NT2/D1 (cell line): ENCODE results near the gene ADAMTSL5.

Experiments used
- DNase-seq: peaks from one replicate; pipeline ENCODE4 v3.0.0-alpha.2; 2011; ENCODE audit warnings: low read depth, low spot score
- H3K27me3 ChIP-seq: 2 replicates; pipeline ENCODE4 v1.6.0; 2011; ENCODE audit warnings: mild to moderate bottlenecking; ENCODE audit not compliant: insufficient read length, insufficient read depth
- H3K36me3 ChIP-seq: 2 replicates; pipeline ENCODE4 v1.6.1; 2011; ENCODE audit warnings: mild to moderate bottlenecking, low read length, mixed read lengths; ENCODE audit not compliant: insufficient read depth, insufficient read length
- H3K4me1 ChIP-seq: 2 replicates; pipeline ENCODE4 v1.5.1; 2011; ENCODE audit not compliant: insufficient read depth, insufficient read length
- H3K4me3 ChIP-seq: 2 replicates; pipeline ENCODE4 v1.5.1; 2011; ENCODE audit warnings: low read depth; ENCODE audit not compliant: insufficient read length
- H3K9ac ChIP-seq: 2 replicates; pipeline ENCODE4 v1.6.0; 2011; ENCODE audit warnings: low read depth; ENCODE audit not compliant: insufficient read length
- H3K9me3 ChIP-seq: 2 replicates; pipeline ENCODE4 v1.5.1; 2011; ENCODE audit warnings: mild to moderate bottlenecking, low read length; ENCODE audit not compliant: insufficient read depth
- SUZ12 ChIP-seq: IDR thresholded peaks from 2 replicates; pipeline ENCODE4 v1.6.1; 2011; ENCODE audit not compliant: insufficient read length, insufficient read depth; ENCODE audit errors: extremely low read depth
- YY1 ChIP-seq: IDR thresholded peaks from 2 replicates; pipeline ENCODE4 v1.6.1; 2011; ENCODE audit not compliant: insufficient read length, insufficient read depth
- ZNF274 ChIP-seq: IDR thresholded peaks from 2 replicates; pipeline ENCODE4 v1.6.1; 2011; ENCODE audit warnings: mild to moderate bottlenecking, low read depth, low read length

ADAMTSL5 gene

DNA sequence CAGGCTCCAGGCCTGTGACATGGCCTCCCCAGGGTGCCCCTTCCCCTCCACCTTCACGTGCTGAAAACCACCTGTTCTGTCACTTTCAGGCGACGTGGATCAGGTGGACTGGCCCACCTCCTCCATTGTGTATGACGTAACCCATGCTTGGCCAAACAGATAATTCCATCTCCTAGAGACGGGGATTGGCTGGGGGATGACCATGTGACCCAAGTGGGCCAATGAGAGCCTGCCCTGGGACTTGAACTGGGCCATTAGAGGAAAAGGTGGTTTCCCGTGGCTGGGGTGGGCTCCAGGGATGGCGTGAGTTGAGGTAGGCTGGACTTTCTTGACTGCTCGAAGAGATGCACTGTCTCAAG, 3.6 kb upstream of the ADAMTSL5 start:
- no peaks in the 10 kb centered on the region for H3K27me3 ChIP-seq
- DNase-seq = no peak
- H3K9me3 ChIP-seq = no peaks in the 10 kb centered on the region
- peaks cover 10% of the 10 kb centered on the region for H3K4me1 ChIP-seq
- H3K36me3 ChIP-seq = no peaks in the 10 kb centered on the region
- H3K9ac ChIP-seq = no peak overlapping the region
- TF ChIP-seq YY1 (no peak), SUZ12 (no peak)
- H3K4me3 ChIP-seq = no peak overlapping the region

DNA sequence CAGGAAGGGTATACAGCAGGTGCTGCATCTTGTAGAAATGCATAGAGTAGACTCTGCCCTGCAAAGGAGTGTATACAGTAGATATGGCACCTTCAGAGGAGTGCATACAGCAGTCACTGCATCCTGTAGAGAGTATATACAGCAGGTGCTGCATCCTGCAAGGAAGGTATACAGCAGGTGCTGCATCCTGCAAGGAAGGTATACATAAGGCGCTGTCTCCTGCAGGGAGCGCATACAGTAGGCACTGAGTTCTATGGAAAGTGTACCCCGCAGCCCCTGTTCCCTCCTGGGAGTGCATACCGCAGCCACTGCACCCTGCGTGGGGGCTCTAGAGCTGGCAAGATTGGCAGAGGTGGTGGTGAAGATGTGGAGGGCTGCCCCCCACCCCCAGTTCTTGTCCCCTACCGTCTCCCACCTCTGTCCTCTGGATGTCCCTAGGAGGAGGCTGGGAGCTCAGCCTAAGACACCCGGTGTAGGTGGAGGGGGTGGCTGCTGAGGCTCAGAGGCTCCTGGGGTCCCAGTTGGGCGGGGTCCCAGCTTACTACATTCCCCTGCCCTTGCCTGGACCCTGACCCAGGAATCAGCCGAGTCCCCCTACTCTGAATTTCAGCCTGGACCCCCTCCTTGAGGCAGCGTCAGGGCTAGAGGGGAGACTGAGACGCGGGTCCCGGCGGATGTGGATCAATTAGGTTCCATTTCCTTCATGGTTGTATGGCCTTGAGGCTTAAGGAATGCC, 2.3 kb upstream of the ADAMTSL5 start:
- H3K4me1 ChIP-seq = peaks cover 9% of the 10 kb centered on the region
- no peaks in the 10 kb centered on the region for H3K27me3 ChIP-seq
- H3K4me3 ChIP-seq = no peak overlapping the region
- no peak overlapping the region for H3K9ac ChIP-seq
- no peak for TF ChIP-seq ZNF274
- no peak for TF ChIP-seq YY1
- no peak for TF ChIP-seq SUZ12
- no peaks in the 10 kb centered on the region for H3K36me3 ChIP-seq
- H3K9me3 ChIP-seq = no peaks in the 10 kb centered on the region
- no peak for DNase-seq

DNA sequence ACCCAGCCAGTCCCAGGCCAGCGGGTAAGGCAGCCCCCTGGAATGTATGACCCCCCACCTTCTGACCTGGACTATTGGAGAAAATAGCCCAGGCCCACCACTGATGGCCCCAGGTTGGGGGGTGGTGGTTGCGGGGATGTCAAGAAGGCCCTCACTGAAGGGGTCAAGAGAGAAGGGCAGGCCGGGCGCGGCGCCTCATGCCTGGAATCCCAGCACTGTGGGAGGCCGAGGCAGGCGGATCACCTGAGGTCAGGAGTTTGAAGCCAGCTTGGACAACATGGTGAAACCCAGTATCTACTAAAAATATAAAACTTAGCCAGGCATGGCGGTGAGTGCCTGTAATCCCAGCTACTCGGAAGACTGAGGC, 1.5 kb upstream of the ADAMTSL5 start:
- DNase-seq = no peak

DNA sequence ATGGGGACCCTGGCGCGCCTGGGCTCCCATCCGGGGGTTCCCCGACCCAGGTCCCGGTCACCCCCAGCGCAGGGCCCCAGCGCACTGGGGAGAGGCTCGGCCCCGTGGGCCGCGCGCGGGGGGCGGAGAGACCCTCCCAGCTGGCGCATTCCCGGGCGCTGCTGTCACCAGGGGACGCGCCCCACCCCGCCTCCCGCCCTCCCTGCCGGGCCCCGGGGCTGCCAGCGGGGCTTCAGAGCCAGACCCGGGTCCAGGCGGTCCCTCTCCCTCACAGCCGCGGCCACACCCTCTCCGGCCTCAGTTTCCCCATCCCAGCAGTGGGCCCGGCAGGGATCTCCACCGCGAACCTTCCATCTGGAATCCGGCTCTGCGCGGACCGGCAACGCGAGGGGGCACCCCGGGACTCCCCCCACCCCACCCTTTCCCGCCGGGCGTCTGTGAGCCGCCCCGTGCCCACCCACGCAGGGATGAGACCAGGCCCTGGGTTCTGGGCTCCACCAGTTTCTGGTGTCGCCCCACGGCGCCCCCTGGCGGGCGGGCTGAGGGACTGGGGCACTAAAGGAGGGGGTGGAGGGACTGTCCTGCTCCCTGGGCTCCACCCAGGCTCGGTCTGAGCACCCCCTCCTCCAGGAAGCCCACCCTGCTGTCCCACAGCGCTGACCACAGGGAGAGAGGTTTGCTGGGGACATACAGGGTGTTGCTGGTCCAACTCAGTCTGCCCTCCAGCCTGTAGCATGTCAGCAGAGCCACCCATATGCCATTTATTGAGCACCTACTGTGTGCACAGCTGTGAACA, 878 bp upstream of the ADAMTSL5 start:
- DNase-seq = no peak
- Histone ChIP-seq H3K9me3 (no peaks in the 10 kb centered on the region), H3K9ac (peak overlapping the region; percentile 72), H3K4me1 (peaks cover 6% of the 10 kb centered on the region), H3K27me3 (no peaks in the 10 kb centered on the region), H3K36me3 (peaks cover 6% of the 10 kb centered on the region), H3K4me3 (peak overlapping the region; percentile 38)
- TF ChIP-seq SUZ12 = no peak
- TF ChIP-seq YY1 = no peak

More for the DNA sequence above, 1.5 kb upstream of the ADAMTSL5 start:
- Histone ChIP-seq H3K4me3 (no peak overlapping the region), H3K9me3 (no peaks in the 10 kb centered on the region), H3K27me3 (no peaks in the 10 kb centered on the region), H3K9ac (no peak overlapping the region), H3K36me3 (peaks cover 6% of the 10 kb centered on the region), H3K4me1 (peaks cover 6% of the 10 kb centered on the region)
- TF ChIP-seq ZNF274 (no peak), SUZ12 (no peak), YY1 (no peak)

DNA sequence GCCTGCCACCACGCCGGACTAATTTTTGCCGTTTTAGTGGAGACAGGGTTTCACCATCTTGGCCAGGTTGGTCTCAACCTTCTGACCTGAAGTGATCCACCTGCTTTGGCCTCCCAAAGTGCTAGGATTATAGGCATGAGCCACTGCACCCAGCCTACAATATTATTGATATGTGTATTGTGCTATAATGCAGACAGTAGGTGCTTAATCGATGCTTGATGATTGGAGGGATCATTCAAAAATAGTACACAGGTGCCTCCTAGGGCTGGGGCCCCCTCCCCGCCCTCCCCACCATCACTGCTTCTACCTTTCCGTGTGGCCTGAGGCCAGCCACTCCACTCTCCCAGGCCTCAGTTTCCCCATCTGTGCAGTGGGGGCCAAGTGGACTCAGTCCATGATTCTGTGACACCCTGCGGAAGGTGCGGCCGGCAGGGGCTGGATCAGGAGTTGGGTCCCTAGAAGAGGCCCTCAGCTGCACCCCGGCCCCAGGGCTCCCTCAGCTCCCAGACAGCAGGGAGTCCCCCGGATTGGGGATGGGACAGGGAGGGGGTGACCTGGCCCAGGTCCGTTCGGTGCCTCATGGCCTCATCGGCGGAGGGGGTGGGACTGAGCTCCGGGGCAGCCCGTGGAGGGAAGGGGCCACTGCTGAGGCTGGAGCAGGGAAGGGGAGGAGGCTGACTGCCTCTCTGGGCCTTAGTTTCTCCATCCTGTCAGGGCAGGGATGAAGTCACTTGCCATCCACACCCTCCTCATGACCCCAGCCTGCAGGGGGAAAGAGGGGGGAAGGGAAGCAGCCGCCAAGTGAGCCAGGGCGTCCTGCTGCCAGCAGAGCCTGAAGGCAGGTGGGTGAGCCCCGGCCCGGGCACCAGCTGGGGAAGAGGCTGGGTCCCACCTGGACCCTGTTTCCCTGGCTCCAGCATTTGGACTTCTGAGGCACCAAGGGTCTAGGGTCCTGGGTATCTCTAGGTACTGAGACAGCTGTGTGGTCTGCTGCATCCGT, 1.2 kb downstream of the ADAMTSL5 start:
- peaks cover 11% of the 10 kb centered on the region for H3K4me1 ChIP-seq
- no peaks in the 10 kb centered on the region for H3K27me3 ChIP-seq
- H3K36me3 ChIP-seq = peaks cover 6% of the 10 kb centered on the region
- TF ChIP-seq YY1 (no peak), SUZ12 (no peak), ZNF274 (no peak)
- no peak for DNase-seq
- no peaks in the 10 kb centered on the region for H3K9me3 ChIP-seq
- peak overlapping the region; percentile 17 for H3K9ac ChIP-seq
- no peak overlapping the region for H3K4me3 ChIP-seq

DNA sequence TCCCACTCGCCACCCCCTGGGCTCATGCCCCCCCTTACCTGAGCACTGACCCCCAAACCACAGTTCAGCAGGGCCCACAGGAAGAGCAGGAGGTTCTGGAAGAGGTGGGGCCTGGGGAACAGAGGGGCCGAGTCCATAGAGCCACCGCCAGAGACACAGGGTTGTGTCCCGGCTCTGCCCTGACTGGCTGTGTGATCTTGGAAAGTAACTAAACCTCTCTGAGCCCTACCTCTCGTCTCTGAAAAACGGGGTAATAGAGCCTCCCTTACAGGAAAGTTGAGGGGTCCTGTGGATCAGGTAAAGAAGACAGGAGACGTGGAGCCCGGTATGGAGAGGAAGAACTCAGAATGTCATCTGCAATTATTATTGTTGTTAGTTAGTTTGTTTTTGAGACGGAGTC, 2.0 kb downstream of the ADAMTSL5 start:
- TF ChIP-seq SUZ12 = no peak
- TF ChIP-seq ZNF274 = no peak
- TF ChIP-seq YY1 = no peak
- no peak overlapping the region for H3K9ac ChIP-seq
- H3K4me1 ChIP-seq = peaks cover 11% of the 10 kb centered on the region
- peaks cover 6% of the 10 kb centered on the region for H3K36me3 ChIP-seq
- DNase-seq = no peak
- no peaks in the 10 kb centered on the region for H3K27me3 ChIP-seq
- H3K9me3 ChIP-seq = no peaks in the 10 kb centered on the region
- H3K4me3 ChIP-seq = no peak overlapping the region

DNA sequence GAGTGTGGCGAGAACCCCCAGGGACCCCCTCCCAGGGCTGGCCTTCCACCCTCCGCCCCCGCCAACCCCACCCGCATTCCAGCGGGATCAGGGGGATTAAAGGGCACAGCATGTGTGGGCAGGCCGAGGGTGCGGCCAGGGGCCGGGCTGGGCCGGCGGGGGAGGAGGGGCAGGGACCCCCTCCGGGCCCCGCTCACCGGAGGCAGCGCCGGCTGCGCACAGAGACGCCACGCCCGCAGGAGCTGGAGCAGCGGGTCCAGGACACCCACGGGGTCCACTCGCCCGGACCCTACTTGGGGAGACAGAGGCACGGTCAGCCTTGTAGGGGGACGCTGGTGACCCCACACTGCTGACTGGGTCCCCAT, 2.4 kb downstream of the ADAMTSL5 start:
- Histone ChIP-seq H3K36me3 (peaks cover 6% of the 10 kb centered on the region), H3K9ac (no peak overlapping the region), H3K9me3 (no peaks in the 10 kb centered on the region), H3K27me3 (no peaks in the 10 kb centered on the region), H3K4me3 (no peak overlapping the region), H3K4me1 (peaks cover 11% of the 10 kb centered on the region)
- DNase-seq = no peak
- TF ChIP-seq YY1 (no peak), ZNF274 (no peak), SUZ12 (no peak)
